GM13976 (cell line): ENCODE data around the gene PTPRG.

Source experiments
- DNase-seq: peaks from one replicate; pipeline ENCODE4 v3.0.0; 2012; ENCODE audit warnings: low spot score
- in situ Hi-C: fragments of 300-500 bp; cut with MboI; formaldehyde crosslinking; loops from one replicate; pipeline ENCODE4 v1.12.0; 2022; ENCODE audit warnings: low sequenced_read_pairs, mixed read lengths, inconsistent platforms; ENCODE audit not compliant: unreplicated experiment
- TF ChIP-seq, protein P1 (sequence below): IDR thresholded peaks from 2 replicates; pipeline ENCODE4 v1.5.1; 2012; ENCODE audit warnings: borderline replicate concordance, mild to moderate bottlenecking; ENCODE audit not compliant: insufficient read depth; ENCODE audit errors: extremely low read depth, missing control alignments, control extremely low read depth

The PTPRG gene

DNA sequence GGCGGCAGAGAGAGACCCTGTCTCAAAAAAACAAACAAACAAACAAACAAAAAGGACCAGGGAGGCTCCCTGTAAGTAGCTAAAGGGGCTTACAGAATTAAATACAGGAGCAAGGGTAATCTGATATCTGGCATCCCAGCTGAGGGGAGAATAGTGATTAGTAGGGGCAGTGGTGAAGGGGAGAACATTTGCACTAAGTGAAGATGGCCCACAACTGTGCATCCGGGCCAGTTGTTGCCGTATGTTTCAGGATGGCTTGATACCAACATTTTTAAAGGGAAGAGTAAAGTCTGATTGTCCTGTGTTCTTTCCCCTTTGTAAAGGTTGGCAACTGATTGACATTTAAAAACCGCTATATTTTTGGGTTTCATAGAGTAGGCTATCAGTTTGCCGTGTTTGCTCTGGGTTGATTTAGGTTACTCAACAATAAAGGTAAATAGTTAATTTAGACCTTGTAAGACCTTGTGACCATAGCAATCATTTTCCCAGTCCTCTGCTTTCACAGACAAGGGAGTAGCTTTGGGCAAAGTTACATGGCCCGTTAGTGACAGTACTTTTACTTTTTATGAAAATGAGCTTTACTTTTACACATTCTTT, 167.8 kb downstream of the PTPRG start:
- TF ChIP-seq, protein P1, sequence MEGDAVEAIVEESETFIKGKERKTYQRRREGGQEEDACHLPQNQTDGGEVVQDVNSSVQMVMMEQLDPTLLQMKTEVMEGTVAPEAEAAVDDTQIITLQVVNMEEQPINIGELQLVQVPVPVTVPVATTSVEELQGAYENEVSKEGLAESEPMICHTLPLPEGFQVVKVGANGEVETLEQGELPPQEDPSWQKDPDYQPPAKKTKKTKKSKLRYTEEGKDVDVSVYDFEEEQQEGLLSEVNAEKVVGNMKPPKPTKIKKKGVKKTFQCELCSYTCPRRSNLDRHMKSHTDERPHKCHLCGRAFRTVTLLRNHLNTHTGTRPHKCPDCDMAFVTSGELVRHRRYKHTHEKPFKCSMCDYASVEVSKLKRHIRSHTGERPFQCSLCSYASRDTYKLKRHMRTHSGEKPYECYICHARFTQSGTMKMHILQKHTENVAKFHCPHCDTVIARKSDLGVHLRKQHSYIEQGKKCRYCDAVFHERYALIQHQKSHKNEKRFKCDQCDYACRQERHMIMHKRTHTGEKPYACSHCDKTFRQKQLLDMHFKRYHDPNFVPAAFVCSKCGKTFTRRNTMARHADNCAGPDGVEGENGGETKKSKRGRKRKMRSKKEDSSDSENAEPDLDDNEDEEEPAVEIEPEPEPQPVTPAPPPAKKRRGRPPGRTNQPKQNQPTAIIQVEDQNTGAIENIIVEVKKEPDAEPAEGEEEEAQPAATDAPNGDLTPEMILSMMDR, result no peak
- DNase-seq, result no peak
- in situ Hi-C loops, result no loop called here

DNA sequence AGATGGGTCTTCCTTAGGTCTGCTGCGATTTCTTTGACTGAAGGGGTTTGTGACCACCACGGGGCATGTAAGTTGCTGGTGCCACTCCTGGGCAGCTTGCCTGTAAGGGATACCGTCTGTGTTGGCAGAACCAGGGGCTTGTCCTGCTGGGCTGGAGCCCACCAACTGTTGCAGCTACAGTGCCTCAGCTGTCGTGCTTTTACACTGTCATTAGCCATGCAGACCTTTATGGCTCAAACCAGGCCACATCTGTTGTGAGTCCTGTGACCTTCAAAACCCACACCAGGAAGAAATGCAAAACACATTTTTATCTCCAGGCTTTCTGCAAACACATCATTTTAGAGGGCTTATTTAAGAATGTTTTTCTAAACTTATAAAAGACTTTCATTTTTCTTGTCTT, 168.7 kb downstream of the PTPRG start:
- DNase-seq, result no peak
- TF ChIP-seq, protein P1, result no peak
- in situ Hi-C loops, result no loop called here

DNA sequence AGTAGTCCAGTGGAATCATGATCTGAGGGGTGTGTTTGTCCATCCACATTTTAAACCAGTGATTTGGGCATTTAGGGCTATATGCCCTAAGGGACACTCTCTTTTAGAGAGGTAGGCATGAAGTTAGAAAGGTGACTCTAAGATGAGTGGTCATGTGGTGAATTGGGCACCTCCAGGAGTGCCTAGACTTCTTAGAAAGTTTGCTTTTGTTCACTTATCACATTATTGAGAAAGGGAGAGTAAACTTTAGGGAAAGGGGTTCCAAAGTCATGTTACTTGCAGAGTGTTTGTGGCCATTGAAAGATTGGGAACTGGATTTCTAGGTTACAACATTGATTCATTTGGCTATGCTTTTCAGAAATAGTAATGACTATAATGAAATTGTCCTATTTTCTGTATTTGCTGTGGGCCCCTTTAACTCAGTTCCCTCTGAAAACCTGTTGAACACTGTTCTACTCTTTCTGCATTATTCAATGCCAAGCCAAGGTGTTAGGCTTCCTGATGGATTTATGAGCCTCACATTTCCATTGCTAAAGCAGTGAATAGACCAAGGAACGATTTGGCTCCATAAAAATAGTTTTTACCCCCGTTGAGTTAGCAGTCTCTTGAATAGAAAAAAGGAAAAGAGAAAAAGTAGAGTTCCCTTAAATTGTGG, 169.3 kb downstream of the PTPRG start:
- in situ Hi-C loops, result no loop called here
- no peak for DNase-seq
- TF ChIP-seq, protein P1, result no peak

GRCh38 chr3:61733000-61733399, 171.6 kb downstream of the PTPRG start:
- DNase-seq, result no peak
- in situ Hi-C loops, result no loop called here
- TF ChIP-seq, protein P1, result no peak

GRCh38 chr3:61733876-61734275, 172.5 kb downstream of the PTPRG start:
- no peak for DNase-seq
- in situ Hi-C loops, result no loop called here
- TF ChIP-seq, protein P1, result no peak

DNA sequence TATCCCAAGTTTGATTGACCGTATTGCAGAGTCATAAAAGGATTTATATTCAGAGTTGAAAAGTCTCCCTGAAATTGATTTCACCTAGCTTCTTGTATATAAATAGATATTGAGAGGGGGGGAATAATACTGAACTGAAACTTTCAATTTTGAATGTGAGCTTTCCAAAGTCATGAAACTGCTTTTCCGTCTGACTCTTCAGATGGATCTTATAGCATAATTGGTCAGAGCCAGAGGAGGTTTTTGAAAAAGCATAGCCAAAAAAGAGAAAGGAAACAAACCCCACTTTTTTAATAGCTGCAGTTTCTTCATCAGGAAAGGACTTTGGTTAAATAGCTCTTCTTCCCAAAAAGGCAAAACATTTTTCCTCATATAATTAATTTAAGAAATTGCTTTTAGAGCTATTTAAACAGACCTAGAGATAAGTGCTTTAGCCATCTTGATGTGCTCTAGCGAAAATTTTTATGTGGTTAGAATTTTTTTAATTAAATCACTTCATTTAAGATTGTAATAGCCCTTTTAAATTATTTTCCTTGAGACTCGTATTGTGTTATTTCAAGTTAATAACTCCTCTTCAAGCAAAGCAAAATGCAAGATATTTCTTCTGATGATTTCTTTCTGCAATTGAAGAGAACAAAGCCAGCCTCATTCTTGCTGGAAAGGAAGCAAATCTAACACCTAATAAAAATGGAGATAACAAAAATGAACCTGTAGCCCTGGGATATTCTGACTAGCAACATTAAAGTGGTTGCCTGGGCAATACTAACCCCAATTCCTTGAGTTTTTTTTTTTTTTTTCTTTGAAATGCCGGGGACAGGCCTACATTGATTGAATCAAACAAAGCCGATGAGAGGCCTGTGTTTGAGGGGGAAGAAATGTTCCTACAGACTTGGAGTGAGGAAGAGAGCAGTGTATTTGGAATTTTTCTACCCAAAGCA, 173.6 kb downstream of the PTPRG start:
- in situ Hi-C loops, result no loop called here
- DNase-seq, result no peak
- TF ChIP-seq, protein P1, result no peak
